HepG2 (cell line): ENCODE results near the gene ROPN1B. TPM values are rescaled to one million over a fixed set of nuclear protein-coding genes. Genes with fewer than 3 reads are reported as not detected.

Experiments used
- ATAC-seq: fragments of 200-7000 bp; cut with Tn5 transposase; 3 replicates; pipeline ENCODE4 v1.9.1; 2020; ENCODE audit warnings: mild to moderate bottlenecking, moderate library complexity
- BruUV-seq: library from RNA; stranded (reverse); fragments of 400-500 nt; replicated peaks from 2 replicates; lab custom pipeline; 2021; lab: Mats Ljungman, UMichigan
- CTCF ChIA-PET: fragments of 300-600 bp; formaldehyde crosslinking; extraction: SDS; loops from one replicate; lab custom pipeline; 2021; ENCODE audit warnings: low total read pairs, inconsistent platforms, low intra/inter-chr PET ratio; lab: Yijun Ruan, JAX
- POLR2A ChIA-PET: fragments of 350-600 bp; sonication (Branson Sonifier 250); formaldehyde crosslinking; loops from one replicate; lab custom pipeline; 2020; ENCODE audit warnings: antibody characterized with exemption, inconsistent platforms; lab: Yijun Ruan, JAX
- DNase-seq: peaks from one replicate; pipeline ENCODE4 v3.0.0-alpha.2; 2015; ENCODE audit warnings: low spot score
- FAIRE-seq: peaks from 3 replicates; lab custom pipeline; 2011; peaks lifted over from hg19 to GRCh38; lab: Jason Lieb, UNC
- H2AFZ ChIP-seq: one replicate; pipeline ENCODE4 v1.6.1; 2011; ENCODE audit warnings: low read length, inconsistent platforms
- H3K27ac ChIP-seq: fragments of 300-600 bp; 3 replicates; pipeline ENCODE4 v1.8.0; 2011; ENCODE audit warnings: mixed run types, mild to moderate bottlenecking, mixed read lengths, low read length, inconsistent platforms; ENCODE audit not compliant: insufficient read depth; ENCODE audit errors: extremely low read length
- H3K27me3 ChIP-seq, 2 experiments: fragments of 200-600 bp in 1 of 2; 2 replicates in 1 of 2; 3 replicates in 1 of 2; pipeline versions ENCODE4 v1.6.0 to v1.8.0; 2011; ENCODE audit warnings: low read length in 2 of 2, mild to moderate bottlenecking in 2 of 2, moderate library complexity in 2 of 2, inconsistent platforms in 1 of 2; ENCODE audit not compliant: insufficient read depth in 2 of 2, control insufficient read depth in 1 of 2
- H3K36me3 ChIP-seq, 2 experiments: fragments of 200-600 bp in 1 of 2; replicated peaks in 1 of 2; 2 replicates in 1 of 2; 3 replicates in 1 of 2; pipeline versions ENCODE4 v1.5.1 to v1.8.0; 2011; ENCODE audit warnings: low read length in 2 of 2, inconsistent platforms in 1 of 2; ENCODE audit not compliant: insufficient read depth in 2 of 2, control insufficient read depth in 1 of 2
- H3K4me1 ChIP-seq: 2 replicates; pipeline ENCODE4 v1.5.1; 2012; ENCODE audit warnings: low read length, inconsistent platforms; ENCODE audit not compliant: insufficient read depth
- H3K4me2 ChIP-seq: 2 replicates; pipeline ENCODE4 v1.6.0; 2011; ENCODE audit warnings: low read depth, low read length, inconsistent platforms
- H3K4me3 ChIP-seq, 3 experiments: fragments of 200-600 bp in 1 of 3; sonication (generic), shearing (Covaris generic) in 1 of 3; replicated peaks in 1 of 3; 2 replicates each; pipeline ENCODE4 v1.5.1; 2011 to 2016; ENCODE audit warnings: low read length in 3 of 3, inconsistent platforms in 2 of 3, low read depth in 2 of 3, mild to moderate bottlenecking in 2 of 3, control low read depth in 1 of 3, mixed read lengths in 1 of 3; ENCODE audit not compliant: insufficient read depth in 1 of 3
- H3K79me2 ChIP-seq: one replicate; pipeline ENCODE4 v1.6.1; 2011; ENCODE audit warnings: low read length, inconsistent platforms; ENCODE audit not compliant: insufficient read depth
- H3K9ac ChIP-seq: 2 replicates; pipeline ENCODE4 v1.6.0; 2011; ENCODE audit warnings: mild to moderate bottlenecking, low read depth, low read length, inconsistent platforms; ENCODE audit not compliant: insufficient read depth
- H3K9me3 ChIP-seq: 2 replicates; pipeline ENCODE4 v1.5.1; 2012; ENCODE audit warnings: mild to moderate bottlenecking, low read length
- H4K20me1 ChIP-seq: 2 replicates; pipeline ENCODE4 v1.6.0; 2011; ENCODE audit warnings: inconsistent platforms, mild to moderate bottlenecking, low read length, moderate library complexity; ENCODE audit not compliant: insufficient read depth
- ETV5 ChIP-seq: IDR thresholded peaks from 2 replicates; pipeline ENCODE4 v1.6.1; 2018; ENCODE audit warnings: missing biosample characterization, missing genetic modification reagents, inconsistent platforms, borderline replicate concordance
- GATAD1 ChIP-seq: IDR thresholded peaks from 2 replicates; pipeline ENCODE4 v1.6.1; 2016; ENCODE audit warnings: missing genetic modification reagents, missing compliant biosample characterization
- KDM5B ChIP-seq: sonication (generic); formaldehyde crosslinking; IDR thresholded peaks from 2 replicates; pipeline ENCODE4 v1.4.0; 2020; ENCODE audit warnings: missing genetic modification reagents, mild to moderate bottlenecking, borderline replicate concordance
- MYC ChIP-seq: sonication (generic); formaldehyde crosslinking; IDR thresholded peaks from 2 replicates; pipeline ENCODE4 v1.9.0; 2021; ENCODE audit warnings: missing genetic modification reagents, borderline replicate concordance
- PHF20 ChIP-seq: sonication (generic); formaldehyde crosslinking; IDR thresholded peaks from 2 replicates; pipeline ENCODE4 v1.5.0; 2020; ENCODE audit warnings: mild to moderate bottlenecking, missing genetic modification reagents
- PHF8 ChIP-seq: sonication (generic); formaldehyde crosslinking; IDR thresholded peaks from 2 replicates; pipeline ENCODE4 v1.5.0; 2020; ENCODE audit warnings: missing genetic modification reagents
- POLR2G ChIP-seq: fragments of 200-400 bp; formaldehyde crosslinking; IDR thresholded peaks from 2 replicates; pipeline ENCODE4 v1.6.1; 2018; ENCODE audit warnings: mild to moderate bottlenecking, low read depth, low read length, moderate library complexity
- SIN3A ChIP-seq: IDR thresholded peaks from 2 replicates; pipeline ENCODE4 v1.6.1; 2011; ENCODE audit warnings: low read depth, mild to moderate bottlenecking, control low read depth, low read length, borderline replicate concordance
- TRAFD1 ChIP-seq: sonication (generic); formaldehyde crosslinking; IDR thresholded peaks from 2 replicates; pipeline ENCODE4 v1.5.1; 2020; ENCODE audit warnings: missing genetic modification reagents, mild to moderate bottlenecking, borderline replicate concordance
- YEATS2 ChIP-seq: sonication (generic); formaldehyde crosslinking; IDR thresholded peaks from 2 replicates; pipeline ENCODE4 v1.4.0; 2020; ENCODE audit warnings: missing genetic modification reagents, borderline replicate concordance
- ZNF253 ChIP-seq: sonication (generic); formaldehyde crosslinking; IDR thresholded peaks from 2 replicates; pipeline ENCODE4 v1.8.0; 2022; ENCODE audit warnings: mild to moderate bottlenecking, missing genetic modification reagents, borderline replicate concordance
- ZNF274 ChIP-seq: sonication (generic); formaldehyde crosslinking; IDR thresholded peaks from 2 replicates; pipeline ENCODE4 v1.5.1; 2020; ENCODE audit warnings: mild to moderate bottlenecking, missing genetic modification reagents
- ZNF350 ChIP-seq: sonication (generic); formaldehyde crosslinking; IDR thresholded peaks from 2 replicates; pipeline ENCODE4 v1.4.0; 2020; ENCODE audit warnings: mild to moderate bottlenecking, low read depth, missing genetic modification reagents, borderline replicate concordance
- ZNF670 ChIP-seq: sonication (generic); formaldehyde crosslinking; IDR thresholded peaks from 2 replicates; pipeline ENCODE4 v1.8.0; 2022; ENCODE audit warnings: mild to moderate bottlenecking, missing genetic modification reagents, borderline replicate concordance
- ZNF816 ChIP-seq: sonication (generic); formaldehyde crosslinking; IDR thresholded peaks from 2 replicates; pipeline ENCODE4 v1.8.0; 2022; ENCODE audit warnings: missing genetic modification reagents, mild to moderate bottlenecking, borderline replicate concordance
- ZSCAN25 ChIP-seq: sonication (generic); formaldehyde crosslinking; IDR thresholded peaks from 2 replicates; pipeline ENCODE4 v1.8.0; 2022; ENCODE audit warnings: mild to moderate bottlenecking, missing genetic modification reagents
- WGBS: methylation state at CpG from one replicate; pipeline ENCODE4 v1.1.6; 2017; ENCODE audit warnings: low lambda C conversion rate; 5-methylcytosine and 5-hydroxymethylcytosine counted together
- in situ Hi-C: cut with HindIII; loops from 2 replicates; pipeline ENCODE4 v1.10.0; 2017; ENCODE audit warnings: low pct_unique_long_range_greater_than_20kb; ENCODE audit not compliant: extremely low pct_ligation_motif_present
- intact Hi-C: fragments of 100-400 bp; cut with micrococcal nuclease; formaldehyde crosslinking; loops from one replicate; pipeline ENCODE4 v1.10.0; 2022; ENCODE audit not compliant: unreplicated experiment
- polyA plus RNA-seq, 8 experiments: library from polyadenylated mRNA; depleted of rRNA in 3 of 8; stranded (reverse) in 7 of 8; unstranded in 1 of 8; fragments of >200 nt; fragmentation: Illumina TruSeq in 4 of 8; extraction: Trizol in 4 of 8; gene quantifications; 2 replicates each; pipeline versions ENCODE4 v1.2.1 to v1.2.3, GENCODE V29; 2011 to 2016; ENCODE audit warnings: low read depth in 4 of 8, missing spikeins in 1 of 8, mixed read lengths in 1 of 8; ENCODE audit not compliant: insufficient read depth in 1 of 8
- total RNA-seq, 5 experiments: library from RNA; depleted of rRNA; stranded (reverse); fragments of >200 nt; fragmentation: Illumina TruSeq; extraction: Trizol; gene quantifications; 2 replicates each; pipeline ENCODE4 v1.2.3, GENCODE V29; 2016; ENCODE audit warnings: low read depth in 1 of 5
- TF ChIP-seq, protein P1 (sequence below): sonication (generic); formaldehyde crosslinking; IDR thresholded peaks from 2 replicates; pipeline ENCODE4 v1.4.0; 2020; ENCODE audit warnings: mild to moderate bottlenecking, missing genetic modification reagents

Gene ROPN1B
- total and polyA plus RNA-seq, 2 of the 13 experiments (the other 11 are each of a cell fraction or from before 2014, with no cell fraction given): not detected

GRCh38 chr3:125990253-125990970, 21.4 kb downstream of the ROPN1B start:
- Histone ChIP-seq H3K9ac (peak overlapping the region; percentile 75), H3K36me3 (no peaks in the 10 kb centered on the region)
- intact Hi-C loops: loop anchor here (5.0 to 10.0 kb wide), 2 partner anchors 64 to 92 kb away; partner anchors contain the start of gene SLC41A3
- TF ChIP-seq PHF8 (CRISPR knock-in tag) (peak; percentile 62; the same call in 1 of the 2 replicates), POLR2G (peak; percentile 89), MYC (CRISPR knock-in tag) (peak; percentile 42; the same call in 1 of the 2 replicates), GATAD1 (CRISPR knock-in tag) (0 out of 2 replicates have a peak, but pooled peaks have one; percentile 14), ZNF670 (CRISPR knock-in tag) (0 out of 2 replicates have a peak, but pooled peaks have one; percentile 41), TRAFD1 (0 out of 2 replicates have a peak, but pooled peaks have one; percentile 49), ETV5 (CRISPR knock-in tag) (peak; percentile 35; the same call in 1 of the 2 replicates), ZNF274 (CRISPR knock-in tag) (peak; percentile 70; the same call in 1 of the 2 replicates), PHF20 (peak; percentile 64), ZNF816 (CRISPR knock-in tag) (peak; percentile 61; the same call in 1 of the 2 replicates), ZNF350 (peak; percentile 19; the same call in 1 of the 2 replicates), ZSCAN25 (peak; percentile 39; the same call in 1 of the 2 replicates), ZNF253 (0 out of 2 replicates have a peak, but pooled peaks have one; percentile 10), KDM5B (peak; percentile 77; the same call in 1 of the 2 replicates), SIN3A (peak; percentile 29; the same call in 1 of the 2 replicates), YEATS2 (CRISPR knock-in tag) (peak; percentile 34; the same call in 1 of the 2 replicates)
- TF ChIP-seq, protein P1, sequence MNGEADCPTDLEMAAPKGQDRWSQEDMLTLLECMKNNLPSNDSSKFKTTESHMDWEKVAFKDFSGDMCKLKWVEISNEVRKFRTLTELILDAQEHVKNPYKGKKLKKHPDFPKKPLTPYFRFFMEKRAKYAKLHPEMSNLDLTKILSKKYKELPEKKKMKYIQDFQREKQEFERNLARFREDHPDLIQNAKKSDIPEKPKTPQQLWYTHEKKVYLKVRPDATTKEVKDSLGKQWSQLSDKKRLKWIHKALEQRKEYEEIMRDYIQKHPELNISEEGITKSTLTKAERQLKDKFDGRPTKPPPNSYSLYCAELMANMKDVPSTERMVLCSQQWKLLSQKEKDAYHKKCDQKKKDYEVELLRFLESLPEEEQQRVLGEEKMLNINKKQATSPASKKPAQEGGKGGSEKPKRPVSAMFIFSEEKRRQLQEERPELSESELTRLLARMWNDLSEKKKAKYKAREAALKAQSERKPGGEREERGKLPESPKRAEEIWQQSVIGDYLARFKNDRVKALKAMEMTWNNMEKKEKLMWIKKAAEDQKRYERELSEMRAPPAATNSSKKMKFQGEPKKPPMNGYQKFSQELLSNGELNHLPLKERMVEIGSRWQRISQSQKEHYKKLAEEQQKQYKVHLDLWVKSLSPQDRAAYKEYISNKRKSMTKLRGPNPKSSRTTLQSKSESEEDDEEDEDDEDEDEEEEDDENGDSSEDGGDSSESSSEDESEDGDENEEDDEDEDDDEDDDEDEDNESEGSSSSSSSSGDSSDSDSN: peak; percentile 68

More at GRCh38 chr3:125990253-125990970, 21.4 kb downstream of the ROPN1B start:
- CTCF ChIA-PET: no interaction called here
- ATAC-seq (peak; percentile 99), DNase-seq (peak; percentile 61), FAIRE-seq (no peak)
- H3K27ac ChIP-seq: peak overlapping the region; percentile 33
- no peaks in the 10 kb centered on the region; a peak in 1 of 5 replicates for H3K27me3 ChIP-seq
- WGBS: 3% methylated on average over 37 of the region's 52 CpGs
- peak overlapping the region; percentile 77 for H3K4me2 ChIP-seq
- no TSS peak for BruUV-seq
- H3K4me1 ChIP-seq: peaks cover 27% of the 10 kb centered on the region
- no peaks in the 10 kb centered on the region for H3K79me2 ChIP-seq
- peak overlapping the region; percentile 83 for H2AFZ ChIP-seq
- in situ Hi-C loops: no loop called here
- peak overlapping the region; percentile 59 to 79 (median 78) for H3K4me3 ChIP-seq
- POLR2A ChIA-PET: no interaction called here
- H4K20me1 ChIP-seq: no peaks in the 10 kb centered on the region
- no peaks in the 10 kb centered on the region for H3K9me3 ChIP-seq
